CD14-positive monocyte (primary cell): ENCODE results near the gene CFAP90. TPM values are rescaled to one million over a fixed set of nuclear protein-coding genes. Genes with fewer than 3 reads are reported as not detected.
A peak's percentile ranks its signal among the peaks of the same experiment; 100 is the strongest.

Experiments used
- DNase-seq, 3 donors: peaks; one replicate each; pipeline ENCODE4 v3.0.0-alpha.2; 2011 to 2022
- H2AFZ ChIP-seq: 2 replicates; pipeline ENCODE4 v1.6.0; 2012; ENCODE audit warnings: mild to moderate bottlenecking, low read depth, low read length, inconsistent platforms; ENCODE audit not compliant: insufficient read depth, poor library complexity, severe bottlenecking
- H3K27ac ChIP-seq, 2 donors: 1 replicate in 1 of 2; 2 replicates in 1 of 2; pipeline ENCODE4 v1.5.1; 2012 to 2013; ENCODE audit warnings: low read length in 2 of 2, control low read depth in 1 of 2, inconsistent platforms in 1 of 2, low read depth in 1 of 2, mild to moderate bottlenecking in 1 of 2
- H3K27me3 ChIP-seq, 2 donors: one replicate each; pipeline versions ENCODE4 v1.6.0 to v1.6.1; 2011 to 2013; ENCODE audit warnings: low read length in 2 of 2; ENCODE audit not compliant: control insufficient read depth in 2 of 2, insufficient read depth in 2 of 2
- H3K36me3 ChIP-seq, 2 donors: replicated peaks in 1 of 2; 1 replicate in 1 of 2; 2 replicates in 1 of 2; pipeline versions ENCODE4 v1.5.1 to v1.6.1; 2012 to 2013; ENCODE audit warnings: low read length in 2 of 2, control low read depth in 1 of 2, inconsistent platforms in 1 of 2, mild to moderate bottlenecking in 1 of 2; ENCODE audit not compliant: insufficient read depth in 2 of 2, control insufficient read depth in 1 of 2
- H3K4me1 ChIP-seq, 2 donors: 1 replicate in 1 of 2; 2 replicates in 1 of 2; pipeline versions ENCODE4 v1.5.1 to v1.6.1; 2012 to 2013; ENCODE audit warnings: low read length in 2 of 2, control low read depth in 1 of 2, inconsistent platforms in 1 of 2, mild to moderate bottlenecking in 1 of 2, moderate library complexity in 1 of 2; ENCODE audit not compliant: insufficient read depth in 2 of 2, control insufficient read depth in 1 of 2
- H3K4me2 ChIP-seq: replicated peaks from 2 replicates; pipeline ENCODE3; 2012; ENCODE audit warnings: low read length, moderate library complexity, mild to moderate bottlenecking; ENCODE audit not compliant: poor library complexity, severe bottlenecking; ENCODE audit errors: extremely low read depth
- H3K4me3 ChIP-seq, 3 experiments: fragments of 200-600 bp in 1 of 3; sonication (generic) in 1 of 3; replicated peaks in 1 of 3; 1 replicate in 2 of 3; 2 replicates in 1 of 3; pipeline ENCODE4 v1.5.1; 2011 to 2013; ENCODE audit warnings: low read length in 3 of 3, mild to moderate bottlenecking in 3 of 3, control low read depth in 2 of 3, low read depth in 2 of 3, inconsistent platforms in 1 of 3, moderate library complexity in 1 of 3
- H3K79me2 ChIP-seq: 2 replicates; pipeline ENCODE4 v1.6.0; 2012; ENCODE audit warnings: mild to moderate bottlenecking, control low read depth, inconsistent platforms, low read length, moderate library complexity; ENCODE audit not compliant: insufficient read depth
- H3K9ac ChIP-seq: 2 replicates; pipeline ENCODE4 v1.6.0; 2017; ENCODE audit warnings: low read length, mild to moderate bottlenecking; ENCODE audit not compliant: insufficient read depth, poor library complexity, severe bottlenecking
- H3K9me3 ChIP-seq, 2 donors: replicated peaks in 1 of 2; 1 replicate in 1 of 2; 2 replicates in 1 of 2; pipeline versions ENCODE4 v1.5.1 to v1.6.1; 2012 to 2013; ENCODE audit warnings: low read length in 2 of 2, control low read depth in 1 of 2; ENCODE audit not compliant: control insufficient read depth in 1 of 2, insufficient read depth in 1 of 2
- H4K20me1 ChIP-seq: 2 replicates; pipeline ENCODE4 v1.6.0; 2012; ENCODE audit warnings: mild to moderate bottlenecking, low read length, control low read depth, moderate library complexity; ENCODE audit not compliant: insufficient read depth
- H3K27ac Mint-ChIP-seq, 7 donors: one replicate each; pipeline ENCODE4 v1.8.0; 2020; ENCODE audit warnings: mild to moderate bottlenecking in 7 of 7, mixed read lengths in 7 of 7, moderate library complexity in 6 of 7, inconsistent platforms in 2 of 7
- H3K27me3 Mint-ChIP-seq, 3 donors: one replicate each; pipeline ENCODE4 v1.8.0; 2021 to 2022; ENCODE audit warnings: low read depth in 3 of 3, mild to moderate bottlenecking in 3 of 3, mixed read lengths in 3 of 3, moderate library complexity in 3 of 3, inconsistent platforms in 1 of 3
- H3K36me3 Mint-ChIP-seq, 2 donors: one replicate each; pipeline ENCODE4 v1.8.0; 2020; ENCODE audit warnings: mixed read lengths in 2 of 2, inconsistent platforms in 1 of 2, mild to moderate bottlenecking in 1 of 2
- H3K4me1 Mint-ChIP-seq: one replicate; pipeline ENCODE4 v1.8.0; 2020; ENCODE audit warnings: mild to moderate bottlenecking, mixed read lengths
- H3K4me3 Mint-ChIP-seq, 2 donors: one replicate each; pipeline ENCODE4 v1.8.0; 2020; ENCODE audit warnings: mild to moderate bottlenecking in 2 of 2, mixed read lengths in 2 of 2, moderate library complexity in 1 of 2
- H3K9me3 Mint-ChIP-seq, 7 donors: one replicate each; pipeline ENCODE4 v1.8.0; 2020 to 2022; ENCODE audit warnings: mixed read lengths in 7 of 7, mild to moderate bottlenecking in 6 of 7, moderate library complexity in 6 of 7, inconsistent platforms in 2 of 7
- WGBS: methylation state at CpG from one replicate; pipeline ENCODE4 v1.1.5; 2013; ENCODE audit warnings: missing lambda C conversion rate; ENCODE audit not compliant: insufficient coverage; 5-methylcytosine and 5-hydroxymethylcytosine counted together
- intact Hi-C, 2 donors: fragments of 100-400 bp; cut with micrococcal nuclease; formaldehyde crosslinking; loops; one replicate each; pipeline versions ENCODE4 v1.15.0 to v1.15.1; 2023
- polyA plus RNA-seq, 3 donors: library from polyadenylated mRNA; depleted of rRNA in 1 of 3; unstranded in 2 of 3; stranded (reverse) in 1 of 3; fragments of 300-500 nt in 2 of 3; fragments of >200 nt in 1 of 3; fragmentation: Illumina TruSeq in 2 of 3; gene quantifications; 1 replicate in 2 of 3; 2 replicates in 1 of 3; pipeline ENCODE4 v1.2.3, GENCODE V29; 2012 to 2021
- TF ChIP-seq, protein P1 (sequence below): fragments of 200-600 bp; IDR thresholded peaks from one replicate; pipeline ENCODE4 v1.8.0; 2022; ENCODE audit warnings: antibody characterized with exemption, mild to moderate bottlenecking

Gene CFAP90
- polyA plus RNA-seq, 3 donors, result not detected

DNA sequence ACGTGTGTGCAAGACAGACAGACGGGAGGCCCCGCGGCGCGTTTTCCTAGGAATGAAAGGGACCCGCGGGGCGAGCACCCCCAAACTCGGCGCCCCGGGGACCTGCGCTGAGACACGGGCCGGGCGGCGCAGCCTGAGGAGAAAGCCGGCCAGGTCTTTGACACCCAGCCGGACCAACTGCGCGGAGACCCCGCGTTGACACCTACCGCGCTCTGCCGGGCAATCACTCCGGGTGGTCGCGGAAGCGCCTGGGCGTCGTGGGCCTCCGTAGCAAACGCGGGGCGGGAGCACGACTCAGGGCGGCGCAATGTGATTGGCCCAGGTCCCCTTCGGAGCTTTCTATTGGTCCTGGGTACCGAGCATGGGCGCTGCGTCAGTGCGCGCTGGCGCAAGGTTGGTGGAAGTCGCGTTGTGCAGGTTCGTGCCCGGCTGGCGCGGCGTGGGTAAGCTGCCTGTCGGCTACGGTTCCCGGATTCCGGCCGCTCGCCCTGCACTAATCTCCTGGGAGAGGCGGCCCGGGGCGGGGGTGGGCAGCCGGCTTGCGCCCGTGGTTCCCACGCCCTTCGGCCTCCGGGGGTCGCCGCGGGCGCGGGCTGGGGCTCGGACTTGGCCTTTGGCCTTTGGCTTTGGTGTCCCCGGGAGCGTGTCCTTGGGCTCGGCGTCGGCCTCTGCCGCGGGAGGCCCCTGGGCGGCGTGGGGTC is 18.0 kb upstream of the CFAP90 start, which contains the start of the genes FASTKD3 and MTRR:
TSS of gene FASTKD3 (minus strand) at position 259 of the 701 bp plus-strand sequence. CDS start 948 bp downstream, outside the sequence.
TSS of gene MTRR (plus strand) at position 376 of the 701 bp plus-strand sequence. CDS start 1,647 bp downstream, outside the sequence.
- peaks cover 17 to 27% of the 10 kb centered on the region in 2 donors for H3K4me1 ChIP-seq
- intact Hi-C loops, result loop anchor here in 1 of 2 donors (10.0 kb wide), 1 partner anchor 1234 kb away; the partner anchor contains the start of genes NSUN2 and SRD5A1
- peaks cover 43 to 48% of the 10 kb centered on the region in 2 donors for H3K36me3 Mint-ChIP-seq
- H3K4me2 ChIP-seq, result peak within 1 kb of the TSS; percentile 89
- peak within 1 kb of the TSS; percentile 85 for H3K9ac ChIP-seq
- H3K27ac Mint-ChIP-seq, result peak within 1 kb of the TSS; percentile 82 to 93 (median 90)
- peak; percentile 85 to 89 (median 88) for DNase-seq
- H2AFZ ChIP-seq, result peak within 1 kb of the TSS; percentile 94
- H4K20me1 ChIP-seq, result peaks cover 4% of the 10 kb centered on the region
- H3K27ac ChIP-seq, result peak within 1 kb of the TSS; percentile 41 to 85
- peak within 1 kb of the TSS; percentile 87 to 96 for H3K4me3 Mint-ChIP-seq
- peaks cover 44% of the 10 kb centered on the region for H3K4me1 Mint-ChIP-seq
- peaks cover 21 to 53% of the 10 kb centered on the region in 2 donors for H3K36me3 ChIP-seq
- no peaks in the 10 kb centered on the region for H3K27me3 ChIP-seq
- H3K27me3 Mint-ChIP-seq, result no peaks in the 10 kb centered on the region
- no peaks in the 10 kb centered on the region for H3K9me3 Mint-ChIP-seq
- peak within 1 kb of the TSS; percentile 66 to 88 (median 83) for H3K4me3 ChIP-seq
- TF ChIP-seq, protein P1, sequence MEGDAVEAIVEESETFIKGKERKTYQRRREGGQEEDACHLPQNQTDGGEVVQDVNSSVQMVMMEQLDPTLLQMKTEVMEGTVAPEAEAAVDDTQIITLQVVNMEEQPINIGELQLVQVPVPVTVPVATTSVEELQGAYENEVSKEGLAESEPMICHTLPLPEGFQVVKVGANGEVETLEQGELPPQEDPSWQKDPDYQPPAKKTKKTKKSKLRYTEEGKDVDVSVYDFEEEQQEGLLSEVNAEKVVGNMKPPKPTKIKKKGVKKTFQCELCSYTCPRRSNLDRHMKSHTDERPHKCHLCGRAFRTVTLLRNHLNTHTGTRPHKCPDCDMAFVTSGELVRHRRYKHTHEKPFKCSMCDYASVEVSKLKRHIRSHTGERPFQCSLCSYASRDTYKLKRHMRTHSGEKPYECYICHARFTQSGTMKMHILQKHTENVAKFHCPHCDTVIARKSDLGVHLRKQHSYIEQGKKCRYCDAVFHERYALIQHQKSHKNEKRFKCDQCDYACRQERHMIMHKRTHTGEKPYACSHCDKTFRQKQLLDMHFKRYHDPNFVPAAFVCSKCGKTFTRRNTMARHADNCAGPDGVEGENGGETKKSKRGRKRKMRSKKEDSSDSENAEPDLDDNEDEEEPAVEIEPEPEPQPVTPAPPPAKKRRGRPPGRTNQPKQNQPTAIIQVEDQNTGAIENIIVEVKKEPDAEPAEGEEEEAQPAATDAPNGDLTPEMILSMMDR, result no peak
- no peaks in the 10 kb centered on the region for H3K9me3 ChIP-seq
- WGBS, result under 1% methylated on average over 83 of the region's 83 CpGs
- peaks cover 67% of the 10 kb centered on the region for H3K79me2 ChIP-seq

DNA sequence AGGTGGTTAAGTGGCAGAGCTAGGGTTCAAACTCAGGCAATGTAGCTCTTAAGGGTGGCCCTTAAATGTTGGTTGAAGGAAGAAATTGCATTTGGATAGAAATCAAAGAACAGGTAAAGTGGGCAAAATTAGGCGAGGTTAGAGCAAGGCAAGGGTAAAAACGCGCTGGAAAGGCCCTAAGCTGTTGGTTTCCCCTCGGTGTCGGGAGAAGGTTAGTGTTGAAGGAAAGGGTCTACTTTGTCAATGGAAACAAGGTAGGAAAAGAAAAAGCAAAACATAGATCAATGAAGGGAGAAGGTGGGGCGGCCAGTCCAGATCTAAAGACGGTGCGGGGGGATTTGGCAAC is 17.5 kb upstream of the CFAP90 start:
- TF ChIP-seq, protein P1, result no peak
- no peaks in the 10 kb centered on the region for H3K27me3 Mint-ChIP-seq
- Histone ChIP-seq H3K4me1 (peaks cover 17 to 27% of the 10 kb centered on the region in 2 donors), H3K27ac (peak overlapping the region; percentile 41 to 85), H3K4me2 (peak overlapping the region; percentile 89), H3K9me3 (no peaks in the 10 kb centered on the region), H3K4me3 (peak overlapping the region; percentile 66 to 88 (median 83)), H3K36me3 (peaks cover 24 to 55% of the 10 kb centered on the region in 2 donors), H3K27me3 (no peaks in the 10 kb centered on the region), H4K20me1 (peaks cover 4% of the 10 kb centered on the region), H3K9ac (peak overlapping the region; percentile 85), H3K79me2 (peaks cover 62% of the 10 kb centered on the region), H2AFZ (peak overlapping the region; percentile 94)
- intact Hi-C loops, result loop anchor here in 1 of 2 donors (10.0 kb wide), 1 partner anchor 1234 kb away; the partner anchor contains the start of genes NSUN2 and SRD5A1
- H3K4me3 Mint-ChIP-seq, result peak overlapping the region; percentile 87 to 96
- peaks cover 43 to 49% of the 10 kb centered on the region in 2 donors for H3K36me3 Mint-ChIP-seq
- no peaks in the 10 kb centered on the region for H3K9me3 Mint-ChIP-seq
- DNase-seq, result no peak
- H3K27ac Mint-ChIP-seq, result peak overlapping the region; percentile 82 to 93 (median 90)
- H3K4me1 Mint-ChIP-seq, result peaks cover 44% of the 10 kb centered on the region
- WGBS, result 0% methylated on average over 8 of the region's 8 CpGs
